HEK293 (cell line): ENCODE data around the gene DCTN1.

Experiments
- CTCF ChIA-PET: fragments of 350-600 bp; formaldehyde crosslinking; extraction: SDS; loops from one replicate; lab custom pipeline; 2021; ENCODE audit warnings: antibody characterized with exemption; lab: Yijun Ruan, JAX
- POLR2A ChIA-PET: fragments of 300-600 bp; formaldehyde crosslinking; extraction: SDS; loops from one replicate; lab custom pipeline; 2020; ENCODE audit warnings: antibody characterized with exemption, inconsistent platforms; lab: Yijun Ruan, JAX
- H3K27ac ChIP-seq: fragments of 200-500 bp; sonication (Bioruptor generic); 2 replicates; pipeline ENCODE4 v1.5.1; 2014; ENCODE audit warnings: low read depth, low read length, control low read depth, inconsistent platforms; ENCODE audit errors: extremely low read depth
- H3K36me3 ChIP-seq, 2 experiments: fragments of 200-500 bp in 1 of 2; sonication (Bioruptor generic) in 1 of 2; 1 replicate in 1 of 2; 2 replicates in 1 of 2; pipeline ENCODE4 v1.5.1; 2014 to 2017; ENCODE audit warnings: inconsistent platforms in 2 of 2, low read length in 2 of 2; ENCODE audit not compliant: control insufficient read depth in 2 of 2, insufficient read depth in 1 of 2
- H3K4me1 ChIP-seq: fragments of 200-500 bp; sonication (Bioruptor generic); 2 replicates; pipeline ENCODE4 v1.5.1; 2014; ENCODE audit warnings: mild to moderate bottlenecking, low read length, inconsistent platforms; ENCODE audit not compliant: control insufficient read depth, insufficient read depth
- H3K4me3 ChIP-seq: 2 replicates; pipeline ENCODE4 v1.5.1; 2011; ENCODE audit warnings: low read depth, mild to moderate bottlenecking, control low read depth, low read length, moderate library complexity
- H3K9me3 ChIP-seq: fragments of 200-500 bp; sonication (Bioruptor generic); 2 replicates; pipeline ENCODE4 v1.5.1; 2014; ENCODE audit warnings: low read depth, low read length, inconsistent platforms; ENCODE audit not compliant: control insufficient read depth, insufficient read depth
- GLI4 ChIP-seq: fragments of 450-650 bp; formaldehyde crosslinking; IDR thresholded peaks from 2 replicates; pipeline ENCODE4 v1.5.1; 2016; ENCODE audit warnings: missing biosample characterization, missing genetic modification characterization
- IKZF3 ChIP-seq: fragments of 450-650 bp; IDR thresholded peaks from 2 replicates; pipeline ENCODE4 v1.5.0; 2018; ENCODE audit warnings: missing biosample characterization, mild to moderate bottlenecking, missing genetic modification characterization, moderate library complexity
- YY2 ChIP-seq: fragments of 450-650 bp; formaldehyde crosslinking; IDR thresholded peaks from 2 replicates; pipeline ENCODE4 v1.5.1; 2016; ENCODE audit warnings: missing biosample characterization, missing genetic modification characterization
- ZBTB17 ChIP-seq: fragments of 450-650 bp; formaldehyde crosslinking; IDR thresholded peaks from 2 replicates; pipeline ENCODE4 v1.5.1; 2016; ENCODE audit warnings: missing biosample characterization, missing genetic modification characterization
- ZFP41 ChIP-seq: fragments of 450-650 bp; formaldehyde crosslinking; IDR thresholded peaks from 2 replicates; pipeline ENCODE4 v1.5.1; 2016; ENCODE audit warnings: missing biosample characterization, missing genetic modification characterization, borderline replicate concordance
- ZNF10 ChIP-seq: fragments of 450-650 bp; formaldehyde crosslinking; IDR thresholded peaks from 2 replicates; pipeline ENCODE4 v1.5.1; 2017; ENCODE audit warnings: missing biosample characterization, missing genetic modification characterization
- ZNF2 ChIP-seq: fragments of 450-650 bp; formaldehyde crosslinking; IDR thresholded peaks from 2 replicates; pipeline ENCODE4 v1.5.1; 2016; ENCODE audit warnings: missing biosample characterization, missing genetic modification characterization
- ZNF239 ChIP-seq: fragments of 450-650 bp; formaldehyde crosslinking; IDR thresholded peaks from 2 replicates; pipeline ENCODE4 v1.5.1; 2016; ENCODE audit warnings: missing biosample characterization, missing genetic modification characterization
- ZNF341 ChIP-seq: fragments of 450-650 bp; formaldehyde crosslinking; IDR thresholded peaks from 2 replicates; pipeline ENCODE4; 2016; ENCODE audit warnings: low read depth, missing biosample characterization, missing genetic modification characterization
- ZNF426 ChIP-seq: fragments of 450-650 bp; formaldehyde crosslinking; IDR thresholded peaks from 2 replicates; pipeline ENCODE4 v1.5.1; 2017; ENCODE audit warnings: missing biosample characterization, missing genetic modification characterization, mild to moderate bottlenecking, inconsistent platforms, moderate library complexity
- ZNF626 ChIP-seq: fragments of 450-650 bp; sonication (Bioruptor Pico); formaldehyde crosslinking; IDR thresholded peaks from 2 replicates; pipeline ENCODE4 v1.5.1; 2018; ENCODE audit warnings: missing biosample characterization, missing genetic modification characterization, inconsistent platforms
- ZNF830 ChIP-seq: fragments of 450-650 bp; IDR thresholded peaks from 2 replicates; pipeline ENCODE4 v1.5.0; 2018; ENCODE audit warnings: missing biosample characterization, missing genetic modification characterization, low read depth, mild to moderate bottlenecking, moderate library complexity
- TF ChIP-seq, protein P1 (sequence below): fragments of 450-650 bp; formaldehyde crosslinking; IDR thresholded peaks from 2 replicates; pipeline ENCODE4 v1.5.1; 2017; ENCODE audit warnings: missing biosample characterization, missing genetic modification characterization
- TF ChIP-seq, protein P2 (sequence below): fragments of 450-650 bp; formaldehyde crosslinking; conservative IDR thresholded peaks from 2 replicates; pipeline ENCODE4 v1.5.1; 2016; ENCODE audit warnings: low read depth, missing biosample characterization, missing genetic modification characterization
- TF ChIP-seq, protein P3 (sequence below): IDR thresholded peaks from 2 replicates; pipeline ENCODE4 v1.6.1; 2011; ENCODE audit warnings: mild to moderate bottlenecking, low read depth, low read length, borderline replicate concordance

DCTN1 gene

DNA sequence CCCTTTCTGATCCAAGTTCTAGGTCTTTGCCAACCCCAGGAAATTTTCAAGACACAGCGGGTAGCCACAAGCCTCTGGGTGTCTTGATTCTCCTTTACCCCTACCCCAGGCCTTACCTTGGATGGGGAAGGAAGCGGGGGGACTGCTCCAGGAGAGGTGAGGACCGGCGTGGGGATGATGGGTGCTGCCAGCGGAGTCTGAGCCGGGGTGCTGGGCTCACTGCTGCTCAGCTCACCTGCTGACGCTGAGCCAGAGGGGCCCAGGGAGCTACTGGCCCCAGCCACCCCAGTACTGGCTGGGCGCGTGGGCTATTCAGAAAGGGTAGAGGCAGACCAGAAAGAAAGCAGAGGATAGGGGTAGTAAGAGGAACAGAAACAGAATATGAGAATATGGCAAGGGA is 8.7 kb downstream of the DCTN1 start:
- no peaks in the 10 kb centered on the region for H3K9me3 ChIP-seq
- TF ChIP-seq ZNF2 (tag by site-specific recombination): no peak
- TF ChIP-seq, all 188 proteins: peak for 0
- CTCF ChIA-PET: no interaction called here
- H3K27ac ChIP-seq: no peak overlapping the region
- H3K4me1 ChIP-seq: peaks cover 21% of the 10 kb centered on the region
- no peak overlapping the region for H3K4me3 ChIP-seq
- peaks cover 9 to 68% of the 10 kb centered on the region in 2 experiments; a peak in 2 of 3 replicates for H3K36me3 ChIP-seq
- POLR2A ChIA-PET: interaction anchor here (0.6 kb wide), 1 partner anchor 62 kb away, joined by 3 read pairs; no protein-coding TSS in a partner anchor

DNA sequence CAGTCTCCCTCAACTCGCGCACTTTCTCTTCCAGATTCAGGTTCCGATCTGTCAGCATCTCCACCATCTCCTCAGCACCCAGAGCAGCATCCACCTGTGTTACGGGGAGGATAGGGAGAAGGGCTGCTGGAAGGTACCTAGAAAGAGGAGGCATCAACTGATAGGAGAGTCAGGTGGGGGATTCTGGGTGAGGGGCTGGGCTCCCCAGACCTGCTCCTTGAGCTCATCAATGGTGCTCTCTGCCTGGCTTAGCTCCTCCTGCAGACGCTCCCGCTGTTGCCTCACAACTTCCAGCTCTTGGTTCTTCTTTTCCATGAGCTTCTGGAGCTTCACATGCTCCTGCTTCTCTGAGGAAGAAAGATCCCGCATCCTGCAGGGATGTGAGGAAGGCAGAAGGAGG is 10.1 kb downstream of the DCTN1 start:
- POLR2A ChIA-PET: no interaction called here
- CTCF ChIA-PET: no interaction called here
- TF ChIP-seq IKZF3 (no peak), ZNF2 (tag by site-specific recombination) (no peak), ZFP41 (no peak), ZNF426 (no peak), YY2 (tag by site-specific recombination) (no peak), ZNF341 (tag by site-specific recombination) (no peak)
- TF ChIP-seq, all 188 proteins: peak for 0
- peaks cover 16 to 74% of the 10 kb centered on the region in 2 experiments; a peak in 2 of 3 replicates for H3K36me3 ChIP-seq
- H3K27ac ChIP-seq: no peak overlapping the region
- no peaks in the 10 kb centered on the region for H3K9me3 ChIP-seq
- H3K4me3 ChIP-seq: no peak overlapping the region
- peaks cover 20% of the 10 kb centered on the region for H3K4me1 ChIP-seq

DNA sequence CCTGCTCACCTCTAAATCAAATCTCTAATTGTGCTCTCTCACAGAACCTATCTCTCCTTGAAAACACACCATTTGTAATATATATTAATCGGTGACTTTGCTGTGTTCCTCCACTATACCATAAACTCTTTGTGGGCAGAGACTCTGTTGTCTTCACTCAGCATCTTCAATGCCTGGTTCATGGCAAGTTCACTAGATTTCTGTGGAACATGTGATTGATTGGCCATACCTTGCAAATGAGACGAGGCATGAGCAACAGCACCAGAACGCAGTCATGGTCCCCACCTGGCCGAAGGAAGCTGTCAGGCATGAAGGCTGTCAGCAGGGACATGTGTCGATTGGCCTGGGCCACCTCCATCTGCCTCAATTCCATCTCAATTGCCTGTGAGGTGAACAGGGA is 11.6 kb downstream of the DCTN1 start:
- H3K4me1 ChIP-seq: peaks cover 9% of the 10 kb centered on the region
- H3K9me3 ChIP-seq: no peaks in the 10 kb centered on the region
- ChIA-PET CTCF (interaction anchor here (0.6 kb wide), 2 partner anchors 86 to 117 kb away, joined by 3 read pairs; partner anchors contain the start of gene INO80B), POLR2A (no interaction called here)
- H3K27ac ChIP-seq: no peak overlapping the region
- TF ChIP-seq, protein P1, sequence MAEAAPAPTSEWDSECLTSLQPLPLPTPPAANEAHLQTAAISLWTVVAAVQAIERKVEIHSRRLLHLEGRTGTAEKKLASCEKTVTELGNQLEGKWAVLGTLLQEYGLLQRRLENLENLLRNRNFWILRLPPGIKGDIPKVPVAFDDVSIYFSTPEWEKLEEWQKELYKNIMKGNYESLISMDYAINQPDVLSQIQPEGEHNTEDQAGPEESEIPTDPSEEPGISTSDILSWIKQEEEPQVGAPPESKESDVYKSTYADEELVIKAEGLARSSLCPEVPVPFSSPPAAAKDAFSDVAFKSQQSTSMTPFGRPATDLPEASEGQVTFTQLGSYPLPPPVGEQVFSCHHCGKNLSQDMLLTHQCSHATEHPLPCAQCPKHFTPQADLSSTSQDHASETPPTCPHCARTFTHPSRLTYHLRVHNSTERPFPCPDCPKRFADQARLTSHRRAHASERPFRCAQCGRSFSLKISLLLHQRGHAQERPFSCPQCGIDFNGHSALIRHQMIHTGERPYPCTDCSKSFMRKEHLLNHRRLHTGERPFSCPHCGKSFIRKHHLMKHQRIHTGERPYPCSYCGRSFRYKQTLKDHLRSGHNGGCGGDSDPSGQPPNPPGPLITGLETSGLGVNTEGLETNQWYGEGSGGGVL (tag by site-specific recombination): no peak
- no peak for TF ChIP-seq ZNF830 (tag by site-specific recombination)
- peak; percentile 93 for TF ChIP-seq ZBTB17 (tag by site-specific recombination)
- TF ChIP-seq ZNF341 (tag by site-specific recombination): no peak
- H3K36me3 ChIP-seq: peaks cover 19 to 89% of the 10 kb centered on the region in 2 experiments; a peak in 2 of 3 replicates
- H3K4me3 ChIP-seq: no peak overlapping the region

DNA sequence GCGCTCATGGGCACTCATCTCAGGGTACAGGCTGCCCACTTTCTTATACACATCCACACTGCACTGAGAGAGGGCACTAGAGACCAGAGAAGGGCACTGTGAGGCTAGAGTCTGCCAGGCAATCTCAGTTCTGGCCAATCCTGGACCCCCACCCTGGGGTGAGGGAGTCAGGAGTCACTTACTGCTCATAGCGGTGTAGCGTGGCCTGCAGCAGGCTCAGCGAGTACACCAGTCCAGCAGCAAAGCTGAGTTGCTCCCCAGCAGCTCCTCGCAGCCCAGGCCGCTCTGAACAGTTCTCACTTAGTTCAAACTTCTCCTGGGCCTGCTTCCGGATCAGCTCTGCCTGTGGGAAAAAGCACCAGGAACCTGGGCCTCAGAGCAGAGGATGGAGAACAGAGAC is 12.3 kb downstream of the DCTN1 start:
- CTCF ChIA-PET: interaction anchor here (0.6 kb wide), 1 partner anchor 117 kb away, joined by 3 read pairs; no protein-coding TSS in a partner anchor
- Histone ChIP-seq H3K36me3 (peaks cover 22 to 96% of the 10 kb centered on the region in 2 experiments; a peak in 2 of 3 replicates), H3K27ac (no peak overlapping the region), H3K4me3 (no peak overlapping the region), H3K9me3 (no peaks in the 10 kb centered on the region), H3K4me1 (peaks cover 2% of the 10 kb centered on the region; the same call in 1 of the 2 replicates)
- TF ChIP-seq ZNF626 (tag by site-specific recombination) (no peak), GLI4 (tag by site-specific recombination) (no peak), ZNF239 (tag by site-specific recombination) (no peak), ZNF10 (tag by site-specific recombination) (no peak)
- TF ChIP-seq, protein P2, sequence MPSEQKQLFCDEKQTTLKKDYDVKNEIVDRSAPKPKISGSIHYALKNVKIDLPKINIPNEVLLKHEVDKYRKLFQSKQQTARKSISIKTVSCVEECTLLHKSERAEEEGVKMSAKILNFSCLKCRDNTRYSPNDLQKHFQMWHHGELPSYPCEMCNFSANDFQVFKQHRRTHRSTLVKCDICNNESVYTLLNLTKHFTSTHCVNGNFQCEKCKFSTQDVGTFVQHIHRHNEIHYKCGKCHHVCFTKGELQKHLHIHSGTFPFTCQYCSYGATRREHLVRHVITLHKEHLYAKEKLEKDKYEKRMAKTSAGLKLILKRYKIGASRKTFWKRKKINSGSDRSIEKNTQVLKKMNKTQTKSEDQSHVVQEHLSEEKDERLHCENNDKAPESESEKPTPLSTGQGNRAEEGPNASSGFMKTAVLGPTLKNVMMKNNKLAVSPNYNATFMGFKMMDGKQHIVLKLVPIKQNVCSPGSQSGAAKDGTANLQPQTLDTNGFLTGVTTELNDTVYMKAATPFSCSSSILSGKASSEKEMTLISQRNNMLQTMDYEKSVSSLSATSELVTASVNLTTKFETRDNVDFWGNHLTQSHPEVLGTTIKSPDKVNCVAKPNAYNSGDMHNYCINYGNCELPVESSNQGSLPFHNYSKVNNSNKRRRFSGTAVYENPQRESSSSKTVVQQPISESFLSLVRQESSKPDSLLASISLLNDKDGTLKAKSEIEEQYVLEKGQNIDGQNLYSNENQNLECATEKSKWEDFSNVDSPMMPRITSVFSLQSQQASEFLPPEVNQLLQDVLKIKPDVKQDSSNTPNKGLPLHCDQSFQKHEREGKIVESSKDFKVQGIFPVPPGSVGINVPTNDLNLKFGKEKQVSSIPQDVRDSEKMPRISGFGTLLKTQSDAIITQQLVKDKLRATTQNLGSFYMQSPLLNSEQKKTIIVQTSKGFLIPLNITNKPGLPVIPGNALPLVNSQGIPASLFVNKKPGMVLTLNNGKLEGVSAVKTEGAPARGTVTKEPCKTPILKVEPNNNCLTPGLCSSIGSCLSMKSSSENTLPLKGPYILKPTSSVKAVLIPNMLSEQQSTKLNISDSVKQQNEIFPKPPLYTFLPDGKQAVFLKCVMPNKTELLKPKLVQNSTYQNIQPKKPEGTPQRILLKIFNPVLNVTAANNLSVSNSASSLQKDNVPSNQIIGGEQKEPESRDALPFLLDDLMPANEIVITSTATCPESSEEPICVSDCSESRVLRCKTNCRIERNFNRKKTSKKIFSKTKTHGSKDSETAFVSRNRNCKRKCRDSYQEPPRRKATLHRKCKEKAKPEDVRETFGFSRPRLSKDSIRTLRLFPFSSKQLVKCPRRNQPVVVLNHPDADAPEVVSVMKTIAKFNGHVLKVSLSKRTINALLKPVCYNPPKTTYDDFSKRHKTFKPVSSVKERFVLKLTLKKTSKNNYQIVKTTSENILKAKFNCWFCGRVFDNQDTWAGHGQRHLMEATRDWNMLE: no peak
- TF ChIP-seq, protein P3, sequence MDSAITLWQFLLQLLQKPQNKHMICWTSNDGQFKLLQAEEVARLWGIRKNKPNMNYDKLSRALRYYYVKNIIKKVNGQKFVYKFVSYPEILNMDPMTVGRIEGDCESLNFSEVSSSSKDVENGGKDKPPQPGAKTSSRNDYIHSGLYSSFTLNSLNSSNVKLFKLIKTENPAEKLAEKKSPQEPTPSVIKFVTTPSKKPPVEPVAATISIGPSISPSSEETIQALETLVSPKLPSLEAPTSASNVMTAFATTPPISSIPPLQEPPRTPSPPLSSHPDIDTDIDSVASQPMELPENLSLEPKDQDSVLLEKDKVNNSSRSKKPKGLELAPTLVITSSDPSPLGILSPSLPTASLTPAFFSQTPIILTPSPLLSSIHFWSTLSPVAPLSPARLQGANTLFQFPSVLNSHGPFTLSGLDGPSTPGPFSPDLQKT: no peak
- POLR2A ChIA-PET: interaction anchor here (0.6 kb wide), 1 partner anchor 273 kb away, joined by 3 read pairs; no protein-coding TSS in a partner anchor
